NCI-H774 (cell line): ENCODE data around the gene GP1BB.
"Not testable (repeated sequence)": the region's sequence is repeated elsewhere in the genome, so short reads cannot be mapped to it uniquely, and the experiment has no call there.

ENCODE experiments used
- DNase-seq: peaks from one replicate; lab custom pipeline; 2025; lab: John Stamatoyannopoulos, UW

The GP1BB gene

GRCh38 chr22:19723232-19723982 lies at the start of gene GP1BB:
Gene GP1BB, plus strand, starts transcription at chr22:19723539. Its CDS starts 31 bp downstream, at chr22:19723570.
- DNase-seq, result no peak

GRCh38 chr22:19673660-19674059 lies 49.7 kb upstream of the GP1BB start:
- no peak for DNase-seq

- no peak for DNase-seq
Observed at GRCh38 chr22:19674129-19674928, 49.0 kb upstream of the GP1BB start.

- no peak for DNase-seq
Observed at GRCh38 chr22:19674929-19675253, 48.4 kb upstream of the GP1BB start.

- no peak for DNase-seq
Observed at GRCh38 chr22:19675428-19675827, 47.9 kb upstream of the GP1BB start.

GRCh38 chr22:19676437-19676836 lies 46.9 kb upstream of the GP1BB start:
- not testable (repeated sequence) for DNase-seq

- DNase-seq, result no peak
Observed at GRCh38 chr22:19678949-19679521, 44.3 kb upstream of the GP1BB start.

- no peak for DNase-seq
Observed at GRCh38 chr22:19679522-19680101, 43.7 kb upstream of the GP1BB start.

- no peak for DNase-seq
Observed at GRCh38 chr22:19680287-19680881, 43.0 kb upstream of the GP1BB start.

GRCh38 chr22:19680911-19681862 lies 42.2 kb upstream of the GP1BB start:
- no peak for DNase-seq

GRCh38 chr22:19681863-19682245 lies 41.5 kb upstream of the GP1BB start:
- DNase-seq, result no peak

GRCh38 chr22:19686946-19687345 lies 36.4 kb upstream of the GP1BB start:
- no peak for DNase-seq

- no peak for DNase-seq
Observed at GRCh38 chr22:19687561-19688300, 35.6 kb upstream of the GP1BB start.

GRCh38 chr22:19688301-19689290 lies 34.7 kb upstream of the GP1BB start:
- no peak for DNase-seq

GRCh38 chr22:19689408-19689807 lies 33.9 kb upstream of the GP1BB start:
- DNase-seq, result no peak

- no peak for DNase-seq
Observed at GRCh38 chr22:19691007-19691720, 32.2 kb upstream of the GP1BB start.

GRCh38 chr22:19691721-19692341 lies 31.5 kb upstream of the GP1BB start:
- DNase-seq, result no peak

- DNase-seq, result no peak
Observed at GRCh38 chr22:19693581-19693980, 29.8 kb upstream of the GP1BB start.
